Astrocyte of the cerebellum (primary cell): Measurements from ENCODE around the gene RNF135.
"Not testable (repeated sequence)": the region's sequence is repeated elsewhere in the genome, so short reads cannot be mapped to it uniquely, and the experiment has no call there.

ENCODE experiments used
- DNase-seq: peaks from one replicate; pipeline ENCODE4 v3.0.0-alpha.2; 2011; ENCODE audit warnings: low read depth
- H3K4me3 ChIP-seq: 2 replicates; pipeline ENCODE4 v1.5.1; 2011; ENCODE audit warnings: mild to moderate bottlenecking, low read depth, low read length, moderate library complexity
- in situ Hi-C: cut with HindIII; loops from 2 replicates; pipeline ENCODE4 v1.10.0; 2017; ENCODE audit warnings: low sequenced_read_pairs
- TF ChIP-seq, protein P1 (sequence below): IDR thresholded peaks from 2 replicates; pipeline ENCODE4 v1.5.1; 2012; ENCODE audit warnings: low read length, low read depth, moderate library complexity, mild to moderate bottlenecking; ENCODE audit errors: missing control alignments

Gene RNF135

DNA sequence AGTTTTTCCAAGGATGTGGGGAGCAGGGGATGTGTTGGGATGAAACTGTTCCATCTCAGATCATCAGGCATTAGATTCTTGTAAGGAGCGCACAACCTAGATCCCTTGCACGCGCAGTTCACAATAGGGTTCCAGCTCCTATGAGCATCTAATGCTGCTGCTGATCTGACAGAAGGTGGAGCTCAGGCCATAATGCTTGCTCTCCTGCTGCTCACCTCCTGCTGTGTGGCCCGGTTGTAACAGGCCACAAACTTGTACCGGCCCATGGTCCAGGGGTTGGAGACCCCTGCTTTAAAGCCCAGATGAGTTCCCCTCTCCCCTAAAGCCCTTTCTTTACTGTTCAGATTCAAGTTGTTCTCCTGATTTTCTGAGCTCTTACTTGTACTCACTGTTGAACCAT lies 44.8 kb downstream of the RNF135 start:
- H3K4me3 ChIP-seq: no peak overlapping the region
- no peak for DNase-seq
- in situ Hi-C loops: no loop called here
- TF ChIP-seq, protein P1, sequence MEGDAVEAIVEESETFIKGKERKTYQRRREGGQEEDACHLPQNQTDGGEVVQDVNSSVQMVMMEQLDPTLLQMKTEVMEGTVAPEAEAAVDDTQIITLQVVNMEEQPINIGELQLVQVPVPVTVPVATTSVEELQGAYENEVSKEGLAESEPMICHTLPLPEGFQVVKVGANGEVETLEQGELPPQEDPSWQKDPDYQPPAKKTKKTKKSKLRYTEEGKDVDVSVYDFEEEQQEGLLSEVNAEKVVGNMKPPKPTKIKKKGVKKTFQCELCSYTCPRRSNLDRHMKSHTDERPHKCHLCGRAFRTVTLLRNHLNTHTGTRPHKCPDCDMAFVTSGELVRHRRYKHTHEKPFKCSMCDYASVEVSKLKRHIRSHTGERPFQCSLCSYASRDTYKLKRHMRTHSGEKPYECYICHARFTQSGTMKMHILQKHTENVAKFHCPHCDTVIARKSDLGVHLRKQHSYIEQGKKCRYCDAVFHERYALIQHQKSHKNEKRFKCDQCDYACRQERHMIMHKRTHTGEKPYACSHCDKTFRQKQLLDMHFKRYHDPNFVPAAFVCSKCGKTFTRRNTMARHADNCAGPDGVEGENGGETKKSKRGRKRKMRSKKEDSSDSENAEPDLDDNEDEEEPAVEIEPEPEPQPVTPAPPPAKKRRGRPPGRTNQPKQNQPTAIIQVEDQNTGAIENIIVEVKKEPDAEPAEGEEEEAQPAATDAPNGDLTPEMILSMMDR: no peak

GRCh38 chr17:31019004-31019403 lies 48.2 kb downstream of the RNF135 start:
- TF ChIP-seq, protein P1: no peak
- in situ Hi-C loops: no loop called here

GRCh38 chr17:31023171-31023570 lies 52.3 kb downstream of the RNF135 start:
- in situ Hi-C loops, H3K4me3 ChIP-seq, DNase-seq: not testable (repeated sequence)

More at GRCh38 chr17:31019004-31019403, 48.2 kb downstream of the RNF135 start:
- no peak for DNase-seq
- H3K4me3 ChIP-seq: no peak overlapping the region

- TF ChIP-seq, protein P1: no peak
- DNase-seq: no peak
- in situ Hi-C loops: no loop called here
These were observed 61.0 kb downstream of the RNF135 start for GRCh38 chr17:31031841-31032240.

GRCh38 chr17:31035611-31036010 lies 64.8 kb downstream of the RNF135 start:
- DNase-seq, in situ Hi-C loops, H3K4me3 ChIP-seq: not testable (repeated sequence)

More at GRCh38 chr17:31031841-31032240, 61.0 kb downstream of the RNF135 start:
- H3K4me3 ChIP-seq: no peak overlapping the region

GRCh38 chr17:31040837-31041236 lies 70.0 kb downstream of the RNF135 start:
- in situ Hi-C loops: not testable (repeated sequence)

GRCh38 chr17:31042378-31042777 lies 71.5 kb downstream of the RNF135 start:
- in situ Hi-C loops, H3K4me3 ChIP-seq, DNase-seq: not testable (repeated sequence)

More at GRCh38 chr17:31040837-31041236, 70.0 kb downstream of the RNF135 start:
- H3K4me3 ChIP-seq, DNase-seq: not testable (repeated sequence)

DNA sequence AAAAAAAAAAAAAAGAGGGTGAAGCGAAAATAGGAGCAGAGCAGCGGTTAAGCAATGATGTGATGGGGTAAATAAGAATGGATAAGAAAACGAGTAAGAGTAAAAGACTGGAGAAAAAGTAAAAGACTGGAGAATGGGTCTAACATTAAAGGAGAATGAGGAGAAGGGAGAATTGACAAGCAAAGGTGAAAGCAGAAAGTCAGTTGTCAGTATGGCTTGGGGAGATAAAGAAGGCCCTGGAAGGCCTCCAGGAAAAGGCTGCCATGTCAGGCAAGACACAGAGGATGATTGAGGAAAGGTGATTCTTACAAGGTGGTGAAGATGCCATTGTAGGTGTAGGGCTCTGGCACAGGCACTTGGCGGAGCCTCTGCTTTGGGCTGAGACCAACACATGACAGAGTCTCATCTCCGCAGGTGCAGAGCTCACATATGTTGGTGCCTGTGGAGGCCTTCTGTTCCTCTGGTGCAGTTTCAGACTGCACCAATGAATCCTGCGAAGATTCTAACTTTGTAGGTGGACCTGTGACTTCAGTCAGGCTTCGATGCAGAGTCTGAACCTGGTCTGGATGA lies 76.1 kb downstream of the RNF135 start:
- H3K4me3 ChIP-seq, in situ Hi-C loops, DNase-seq: not testable (repeated sequence)

DNA sequence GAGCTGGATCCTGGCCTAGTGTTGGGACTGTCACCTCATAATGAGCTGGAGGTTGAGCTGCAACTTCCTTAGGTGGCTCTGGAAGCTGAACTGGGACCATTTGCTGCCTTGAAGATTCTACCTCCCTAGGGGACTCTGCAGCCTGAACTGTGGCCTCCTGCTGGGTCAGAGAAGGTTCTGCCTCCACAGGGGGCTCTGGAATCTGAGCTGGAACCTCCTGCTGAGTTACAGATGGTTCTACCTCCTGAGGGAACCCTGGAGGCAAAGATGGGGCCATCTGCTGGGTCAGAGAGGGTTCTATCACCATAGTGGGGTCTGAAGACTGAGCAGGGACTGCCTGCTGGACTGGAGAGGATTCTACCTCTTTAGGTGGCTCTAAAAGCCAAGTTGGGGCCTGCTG lies 77.3 kb downstream of the RNF135 start:
- in situ Hi-C loops: no loop called here
- no peak for DNase-seq
- TF ChIP-seq, protein P1: no peak
- no peak overlapping the region for H3K4me3 ChIP-seq
